Measurements from ENCODE around the gene SIAE. TPM values are rescaled to one million over a fixed set of nuclear protein-coding genes. Genes with fewer than 3 reads are reported as not detected.

SIAE gene
- 10 to 100 TPM; 67.0 to 92.9 (median 74.3) TPM for total RNA-seq
- polyA plus RNA-seq = 10 to 100 TPM; 17.9 to 78.0 TPM
- long read RNA-seq, donor 1, full-length matches to known transcripts = 23 of 38 reads
- long read RNA-seq, donor 1, partial matches to known transcripts = 11 of 38 reads
- long read RNA-seq, donor 1, other reads (novel, unspliced or antisense) = 4 of 38 reads
- long read RNA-seq, donor 2, full-length matches to known transcripts = 33 of 56 reads
- long read RNA-seq, donor 2, partial matches to known transcripts = 19 of 56 reads
- long read RNA-seq, donor 2, other reads (novel, unspliced or antisense) = 4 of 56 reads
- long read RNA-seq, donor 3, full-length matches to known transcripts = 78 of 124 reads
- long read RNA-seq, donor 3, partial matches to known transcripts = 42 of 124 reads
- long read RNA-seq, donor 3, other reads (novel, unspliced or antisense) = 4 of 124 reads

GRCh38 chr11:124673333-124674167 is at the start of gene SIAE, which contains the start of gene SPA17:
SIAE (minus strand) TSS chr11:124673739; CDS start chr11:124673708, 31 bp downstream.
SPA17 (plus strand) TSS chr11:124673904; CDS start chr11:124675265, 1,361 bp downstream.
- no peak for TF ChIP-seq CTCF (IDR thresholded peaks at IDR 0.05)
- H3K4me1 ChIP-seq = peaks cover 3 to 44% (median 27%) of the 10 kb centered on the region in 9 donors
- ATAC-seq (peak; percentile 98 to 100 (median 99)), DNase-seq (peak; percentile 96)
- H3K27ac ChIP-seq = peak within 1 kb of the TSS; percentile 61 to 97 (median 89)
- H3K36me3 ChIP-seq = peaks cover 0 to 4% (median 0%) of the 10 kb centered on the region in 9 donors
- WGBS, 2 donors = 0 to 1% methylated on average over 58 of the region's 58 CpGs
- H3K9me3 ChIP-seq = no peaks in the 10 kb centered on the region
- H3K4me3 ChIP-seq = peak within 1 kb of the TSS; percentile 65 to 86 (median 70)
- intact Hi-C loops (cut with DNase I) = loop anchor here in 8 of 10 donors (2.0 to 5.0 kb wide), 4 partner anchors 69 to 91 kb away; partner anchors contain the start of gene ESAM (in 5 of the 8)
- H3K27me3 ChIP-seq = no peaks in the 10 kb centered on the region

- intact Hi-C loops (cut with DNase I) = loop anchor here in 2 of 10 donors (5.0 kb wide), 2 partner anchors 40 to 45 kb away; no protein-coding TSS in a partner anchor
- 20 to 28% methylated on average over 6 of the region's 6 CpGs for WGBS, 2 donors
These were observed 48.6 kb upstream of the SIAE start for GRCh38 chr11:124722176-124722575.

GRCh38 chr11:124719534-124719933 is 46.0 kb upstream of the SIAE start:
- intact Hi-C loops (cut with DNase I) = loop anchor here in 1 of 10 donors (5.0 kb wide), 1 partner anchor 43 kb away; the partner anchor contains the start of gene ESAM
- DNase-seq (no peak), ATAC-seq (no peak)
- H3K9me3 ChIP-seq = no peaks in the 10 kb centered on the region
- no peak overlapping the region for H3K27ac ChIP-seq
- H3K27me3 ChIP-seq = peaks cover 0 to 80% (median 53%) of the 10 kb centered on the region in 7 donors
- WGBS, 2 donors = 33 to 37% methylated on average over 2 of the region's 2 CpGs
- TF ChIP-seq CTCF (IDR thresholded peaks at IDR 0.05) = no peak
- no peaks in the 10 kb centered on the region for H3K36me3 ChIP-seq
- no peak overlapping the region for H3K4me3 ChIP-seq
- H3K4me1 ChIP-seq = peaks cover 4 to 39% (median 15%) of the 10 kb centered on the region in 9 donors

More at GRCh38 chr11:124722176-124722575, 48.6 kb upstream of the SIAE start:
- no peak for TF ChIP-seq CTCF (IDR thresholded peaks at IDR 0.05)
- no peak overlapping the region for H3K27ac ChIP-seq
- H3K27me3 ChIP-seq = peaks cover 0 to 67% (median 54%) of the 10 kb centered on the region in 7 donors
- H3K9me3 ChIP-seq = no peaks in the 10 kb centered on the region
- DNase-seq (no peak), ATAC-seq (no peak)
- H3K4me3 ChIP-seq = no peak overlapping the region
- H3K4me1 ChIP-seq = peaks cover 5 to 51% (median 26%) of the 10 kb centered on the region in 9 donors
- H3K36me3 ChIP-seq = no peaks in the 10 kb centered on the region

Data from heart right ventricle (tissue), 16 donors.